Measurements from ENCODE around the gene OR2H2. TPM values are rescaled to one million over a fixed set of nuclear protein-coding genes. Genes with fewer than 3 reads are reported as not detected.
A peak's percentile ranks its signal among the peaks of the same experiment; 100 is the strongest.

The OR2H2 gene
- total RNA-seq, 1 experiment from 2014 or later: not detected

DNA sequence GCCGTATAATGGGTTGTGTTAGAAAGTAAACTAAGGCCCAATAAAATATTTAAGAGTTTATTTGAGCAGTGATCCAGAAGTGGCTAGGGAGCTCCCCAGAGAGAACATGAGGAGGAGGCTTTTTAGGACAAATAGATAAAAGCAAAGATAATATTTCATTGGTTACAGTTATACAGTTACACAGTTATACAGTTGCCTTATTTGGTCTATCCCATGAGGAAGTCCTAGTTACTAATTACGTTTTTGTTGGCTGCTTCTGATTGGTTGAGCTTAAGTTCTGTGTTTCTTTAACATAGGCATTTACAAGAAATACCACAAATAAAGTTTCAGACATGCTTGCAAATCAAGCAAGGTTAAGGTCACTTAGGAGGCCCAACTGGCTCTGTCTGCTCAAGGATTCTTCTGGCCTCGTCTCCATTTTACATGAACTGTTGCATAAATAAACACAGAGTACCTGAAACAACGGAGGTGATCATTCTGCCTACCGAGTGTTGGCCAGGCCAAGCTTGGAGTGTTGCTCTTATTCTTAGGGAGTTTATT lies 32.3 kb upstream of the OR2H2 start:
- ChIA-PET CTCF (no interaction called here), POLR2A (ENCODE audit: unreplicated experiment) (no interaction called here)
- Histone ChIP-seq H3K9ac (ENCODE audit: low read length) (no peak overlapping the region), H3K4me2 (ENCODE audit: low read length) (no peak overlapping the region), H3K9me2 (replicated peaks; ENCODE audit: low read length) (no peaks in the 10 kb centered on the region), H3K79me2 (ENCODE audit: low read length) (no peaks in the 10 kb centered on the region), H3K9me3 (ENCODE audit: low read length) (no peaks in the 10 kb centered on the region), H3K4me1 (ENCODE audit: insufficient read depth, low read length) (no peaks in the 10 kb centered on the region), H2AFZ (ENCODE audit: low read length) (peak overlapping the region; percentile 11; the same call in 1 of the 2 replicates), H3K36me3 (ENCODE audit: low read depth, low read length) (no peaks in the 10 kb centered on the region), H3K4me3 (ENCODE audit: low read length) (no peak overlapping the region), H3F3A (ENCODE audit: low read length, unreplicated experiment) (no peaks in the 10 kb centered on the region), H3K27me3 (ENCODE audit: low read length) (peaks cover 80% of the 10 kb centered on the region), H4K20me1 (ENCODE audit: low read length) (no peaks in the 10 kb centered on the region), H3K27ac (ENCODE audit: low read length) (no peak overlapping the region)
- intact Hi-C loops (cut with micrococcal nuclease): no loop called here
- BruUV-seq (replicated peaks): no TSS peak
- ATAC-seq (peak; percentile 89), DNase-seq (peak; percentile 75)
- TF ChIP-seq, protein P1, sequence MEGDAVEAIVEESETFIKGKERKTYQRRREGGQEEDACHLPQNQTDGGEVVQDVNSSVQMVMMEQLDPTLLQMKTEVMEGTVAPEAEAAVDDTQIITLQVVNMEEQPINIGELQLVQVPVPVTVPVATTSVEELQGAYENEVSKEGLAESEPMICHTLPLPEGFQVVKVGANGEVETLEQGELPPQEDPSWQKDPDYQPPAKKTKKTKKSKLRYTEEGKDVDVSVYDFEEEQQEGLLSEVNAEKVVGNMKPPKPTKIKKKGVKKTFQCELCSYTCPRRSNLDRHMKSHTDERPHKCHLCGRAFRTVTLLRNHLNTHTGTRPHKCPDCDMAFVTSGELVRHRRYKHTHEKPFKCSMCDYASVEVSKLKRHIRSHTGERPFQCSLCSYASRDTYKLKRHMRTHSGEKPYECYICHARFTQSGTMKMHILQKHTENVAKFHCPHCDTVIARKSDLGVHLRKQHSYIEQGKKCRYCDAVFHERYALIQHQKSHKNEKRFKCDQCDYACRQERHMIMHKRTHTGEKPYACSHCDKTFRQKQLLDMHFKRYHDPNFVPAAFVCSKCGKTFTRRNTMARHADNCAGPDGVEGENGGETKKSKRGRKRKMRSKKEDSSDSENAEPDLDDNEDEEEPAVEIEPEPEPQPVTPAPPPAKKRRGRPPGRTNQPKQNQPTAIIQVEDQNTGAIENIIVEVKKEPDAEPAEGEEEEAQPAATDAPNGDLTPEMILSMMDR (conservative IDR thresholded peaks at IDR 0.05; ENCODE audit: low read depth, low read length): no peak
- TF ChIP-seq EZH2 (IDR thresholded peaks at IDR 0.05; ENCODE audit: low read length, unreplicated experiment): no peak
- no peak for TF ChIP-seq EZH2phosphoT487 (IDR thresholded peaks at IDR 0.05; ENCODE audit: borderline replicate concordance, low read length)

DNA sequence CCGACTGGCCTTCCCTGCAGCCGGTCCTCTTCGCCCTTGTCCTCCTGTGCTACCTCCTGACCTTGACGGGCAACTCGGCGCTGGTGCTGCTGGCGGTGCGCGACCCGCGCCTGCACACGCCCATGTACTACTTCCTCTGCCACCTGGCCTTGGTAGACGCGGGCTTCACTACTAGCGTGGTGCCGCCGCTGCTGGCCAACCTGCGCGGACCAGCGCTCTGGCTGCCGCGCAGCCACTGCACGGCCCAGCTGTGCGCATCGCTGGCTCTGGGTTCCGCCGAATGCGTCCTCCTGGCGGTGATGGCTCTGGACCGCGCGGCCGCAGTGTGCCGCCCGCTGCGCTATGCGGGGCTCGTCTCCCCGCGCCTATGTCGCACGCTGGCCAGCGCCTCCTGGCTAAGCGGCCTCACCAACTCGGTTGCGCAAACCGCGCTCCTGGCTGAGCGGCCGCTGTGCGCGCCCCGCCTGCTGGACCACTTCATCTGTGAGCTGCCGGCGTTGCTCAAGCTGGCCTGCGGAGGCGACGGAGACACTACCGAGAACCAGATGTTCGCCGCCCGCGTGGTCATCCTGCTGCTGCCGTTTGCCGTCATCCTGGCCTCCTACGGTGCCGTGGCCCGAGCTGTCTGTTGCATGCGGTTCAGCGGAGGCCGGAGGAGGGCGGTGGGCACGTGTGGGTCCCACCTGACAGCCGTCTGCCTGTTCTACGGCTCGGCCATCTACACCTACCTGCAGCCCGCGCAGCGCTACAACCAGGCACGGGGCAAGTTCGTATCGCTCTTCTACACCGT lies 31.5 kb upstream of the OR2H2 start:
- no peaks in the 10 kb centered on the region for H3F3A ChIP-seq (ENCODE audit: low read length, unreplicated experiment)
- no peaks in the 10 kb centered on the region for H3K4me1 ChIP-seq (ENCODE audit: insufficient read depth, low read length)
- no peaks in the 10 kb centered on the region for H3K9me3 ChIP-seq (ENCODE audit: low read length)
- BruUV-seq (replicated peaks): no TSS peak
- no peaks in the 10 kb centered on the region for H3K79me2 ChIP-seq (ENCODE audit: low read length)
- intact Hi-C loops (cut with micrococcal nuclease): no loop called here
- CTCF ChIA-PET: no interaction called here
- H2AFZ ChIP-seq (ENCODE audit: low read length): peak overlapping the region; percentile 11; the same call in 1 of the 2 replicates
- no peaks in the 10 kb centered on the region for H4K20me1 ChIP-seq (ENCODE audit: low read length)
- TF ChIP-seq, protein P1 (conservative IDR thresholded peaks at IDR 0.05; ENCODE audit: low read depth, low read length): no peak
- TF ChIP-seq EZH2 (IDR thresholded peaks at IDR 0.05; ENCODE audit: low read length, unreplicated experiment): peak; percentile 53
- TF ChIP-seq EZH2phosphoT487 (IDR thresholded peaks at IDR 0.05; ENCODE audit: borderline replicate concordance, low read length): no peak
- ATAC-seq (peak; percentile 46), DNase-seq (no peak)
- H3K9me2 ChIP-seq (replicated peaks; ENCODE audit: low read length): no peaks in the 10 kb centered on the region
- POLR2A ChIA-PET (ENCODE audit: unreplicated experiment): no interaction called here
- no peak overlapping the region for H3K4me2 ChIP-seq (ENCODE audit: low read length)
- H3K9ac ChIP-seq (ENCODE audit: low read length): no peak overlapping the region
- H3K36me3 ChIP-seq (ENCODE audit: low read depth, low read length): no peaks in the 10 kb centered on the region
- H3K4me3 ChIP-seq (ENCODE audit: low read length): no peak overlapping the region
- H3K27ac ChIP-seq (ENCODE audit: low read length): no peak overlapping the region
- peaks cover 80% of the 10 kb centered on the region for H3K27me3 ChIP-seq (ENCODE audit: low read length)

DNA sequence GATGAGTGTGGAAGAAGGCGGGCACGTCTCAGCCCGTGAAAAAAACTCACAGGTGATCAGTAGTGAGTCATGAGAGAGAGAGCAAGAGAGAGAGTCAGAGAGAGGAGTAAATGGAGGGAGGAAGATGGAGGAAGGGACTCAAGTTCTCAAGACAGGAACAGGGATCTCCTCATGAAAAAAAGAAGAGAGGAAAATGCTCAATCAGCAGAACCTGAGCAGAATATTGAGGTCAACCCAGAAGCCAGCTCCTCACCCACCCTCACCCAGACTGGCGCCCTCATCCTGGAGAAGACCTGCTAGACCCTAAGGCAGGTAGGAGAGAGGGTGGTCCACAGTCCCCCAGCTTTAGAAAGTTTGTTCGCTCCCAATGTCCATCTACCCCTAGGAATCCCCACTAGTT lies 30.2 kb upstream of the OR2H2 start:
- CTCF ChIA-PET: no interaction called here
- BruUV-seq (replicated peaks): no TSS peak
- no peaks in the 10 kb centered on the region for H4K20me1 ChIP-seq (ENCODE audit: low read length)
- peaks cover 80% of the 10 kb centered on the region for H3K27me3 ChIP-seq (ENCODE audit: low read length)
- POLR2A ChIA-PET (ENCODE audit: unreplicated experiment): no interaction called here
- no peak overlapping the region for H3K9ac ChIP-seq (ENCODE audit: low read length)
- ATAC-seq: no peak
- H3K9me3 ChIP-seq (ENCODE audit: low read length): no peaks in the 10 kb centered on the region
- no peak overlapping the region for H3K4me3 ChIP-seq (ENCODE audit: low read length)
- no peak overlapping the region for H2AFZ ChIP-seq (ENCODE audit: low read length)
- TF ChIP-seq EZH2phosphoT487 (IDR thresholded peaks at IDR 0.05; ENCODE audit: borderline replicate concordance, low read length) (no peak), EZH2 (IDR thresholded peaks at IDR 0.05; ENCODE audit: low read length, unreplicated experiment) (no peak)
- TF ChIP-seq, protein P1 (conservative IDR thresholded peaks at IDR 0.05; ENCODE audit: low read depth, low read length): no peak
- no peak overlapping the region for H3K27ac ChIP-seq (ENCODE audit: low read length)
- no peaks in the 10 kb centered on the region for H3F3A ChIP-seq (ENCODE audit: low read length, unreplicated experiment)
- H3K4me2 ChIP-seq (ENCODE audit: low read length): no peak overlapping the region
- no peaks in the 10 kb centered on the region for H3K9me2 ChIP-seq (replicated peaks; ENCODE audit: low read length)
- no peaks in the 10 kb centered on the region for H3K79me2 ChIP-seq (ENCODE audit: low read length)
- DNase-seq: no peak
- intact Hi-C loops (cut with micrococcal nuclease): no loop called here
- H3K36me3 ChIP-seq (ENCODE audit: low read depth, low read length): no peaks in the 10 kb centered on the region
- H3K4me1 ChIP-seq (ENCODE audit: insufficient read depth, low read length): no peaks in the 10 kb centered on the region
